GM23248 (cell line): Measurements from ENCODE around the gene MYPOP. TPM values are rescaled to one million over a fixed set of nuclear protein-coding genes. Genes with fewer than 3 reads are reported as not detected.
A peak's percentile ranks its signal among the peaks of the same experiment; 100 is the strongest.

Source experiments
- DNase-seq: peaks from one replicate; pipeline ENCODE4 v3.0.0-alpha.2; 2015
- H2AFZ ChIP-seq: fragments of 200-600 bp; sonication (generic); 2 replicates; pipeline ENCODE4 v1.6.1; 2016; ENCODE audit warnings: antibody characterized with exemption
- H3F3A ChIP-seq: fragments of 200-600 bp; sonication (generic); 2 replicates; pipeline ENCODE4 v1.6.1; 2016; ENCODE audit warnings: mild to moderate bottlenecking, antibody characterized with exemption, mixed run types; ENCODE audit not compliant: insufficient read depth
- H3K27ac ChIP-seq: fragments of 200-600 bp; sonication (generic); 2 replicates; pipeline ENCODE4 v1.5.1; 2016; ENCODE audit warnings: mild to moderate bottlenecking
- H3K27me3 ChIP-seq: fragments of 200-600 bp; sonication (generic); replicated peaks from 2 replicates; pipeline ENCODE4 v1.6.1; 2016; ENCODE audit warnings: mild to moderate bottlenecking; ENCODE audit not compliant: insufficient read depth
- H3K36me3 ChIP-seq: fragments of 200-600 bp; sonication (generic); 2 replicates; pipeline ENCODE4 v1.6.1; 2016; ENCODE audit warnings: low read depth, mild to moderate bottlenecking
- H3K4me1 ChIP-seq: fragments of 200-600 bp; sonication (generic); 2 replicates; pipeline ENCODE4 v1.6.1; 2016; ENCODE audit warnings: mild to moderate bottlenecking; ENCODE audit not compliant: insufficient read depth
- H3K4me2 ChIP-seq: fragments of 200-600 bp; sonication (generic); one replicate; pipeline ENCODE4 v1.6.1; 2016; ENCODE audit warnings: mild to moderate bottlenecking; ENCODE audit not compliant: unreplicated experiment
- H3K4me3 ChIP-seq: fragments of 200-600 bp; sonication (generic); 2 replicates; pipeline ENCODE4 v1.5.1; 2016; ENCODE audit warnings: mild to moderate bottlenecking
- H3K79me2 ChIP-seq: fragments of 200-600 bp; sonication (generic); 2 replicates; pipeline ENCODE4 v1.6.1; 2016; ENCODE audit warnings: mild to moderate bottlenecking; ENCODE audit not compliant: insufficient read depth
- H3K9ac ChIP-seq: fragments of 200-600 bp; sonication (generic); 2 replicates; pipeline ENCODE4 v1.6.1; 2016; ENCODE audit warnings: mild to moderate bottlenecking
- H3K9me2 ChIP-seq: fragments of 200-600 bp; sonication (generic); 2 replicates; pipeline ENCODE4 v1.6.1; 2016; ENCODE audit warnings: mixed run types, mild to moderate bottlenecking, moderate library complexity; ENCODE audit not compliant: insufficient read depth
- H3K9me3 ChIP-seq: fragments of 200-600 bp; sonication (generic); one replicate; pipeline ENCODE4 v1.6.1; 2017; ENCODE audit warnings: low read depth
- H4K20me1 ChIP-seq: fragments of 200-600 bp; sonication (generic); 2 replicates; pipeline ENCODE4 v1.6.0; 2016; ENCODE audit not compliant: insufficient read depth
- EZH2 ChIP-seq: fragments of 200-600 bp; sonication (generic); IDR thresholded peaks from 2 replicates; pipeline ENCODE4 v1.6.1; 2018; ENCODE audit warnings: antibody characterized with exemption, mild to moderate bottlenecking; ENCODE audit not compliant: insufficient read depth, poor library complexity, severe bottlenecking
- EZH2phosphoT487 ChIP-seq: fragments of 200-600 bp; sonication (generic); IDR thresholded peaks from 2 replicates; pipeline ENCODE4 v1.6.1; 2018; ENCODE audit warnings: antibody characterized with exemption, moderate library complexity, mild to moderate bottlenecking, low read depth; ENCODE audit not compliant: insufficient read depth
- WGBS, 2 experiments: methylation state at CpG; one replicate each; pipeline ENCODE4 v1.1.6; 2015 to 2017; ENCODE audit warnings: low lambda C conversion rate in 2 of 2, low coverage in 1 of 2; ENCODE audit errors: missing lambda C conversion rate in 2 of 2; 5-methylcytosine and 5-hydroxymethylcytosine counted together
- in situ Hi-C: fragments of 300-500 bp; cut with MboI; formaldehyde crosslinking; loops from 2 replicates; pipeline ENCODE4 v1.15.0; 2020
- polyA plus RNA-seq: library from polyadenylated mRNA; unstranded; fragments of >200 nt; fragmentation: Nextera tagmentation; extraction: Ambion mirVana; gene quantifications from 2 replicates; pipeline ENCODE4 v1.2.1, GENCODE V29; 2016
- total RNA-seq: library from RNA; depleted of rRNA; stranded (reverse); fragments of >200 nt; shearing (Covaris generic); gene quantifications from 2 replicates; pipeline ENCODE4 v1.2.3, GENCODE V29; 2014

MYPOP gene
- total and polyA plus RNA-seq, 2 experiments from 2014 or later: 1.6 to 3.5 TPM

- Histone ChIP-seq H3K36me3 (no peaks in the 10 kb centered on the region), H4K20me1 (no peaks in the 10 kb centered on the region), H2AFZ (no peak overlapping the region), H3K9ac (no peak overlapping the region), H3K79me2 (no peaks in the 10 kb centered on the region), H3K4me2 (no peak overlapping the region), H3K9me3 (no peaks in the 10 kb centered on the region), H3F3A (no peaks in the 10 kb centered on the region), H3K4me1 (peaks cover 3% of the 10 kb centered on the region; the same call in 1 of the 2 replicates), H3K27ac (no peak overlapping the region), H3K4me3 (no peak overlapping the region), H3K9me2 (no peaks in the 10 kb centered on the region), H3K27me3 (peaks cover 9% of the 10 kb centered on the region)
- no peak for DNase-seq
- 51 to 55% methylated on average over 3 of the region's 3 CpGs for WGBS, 2 experiments
- TF ChIP-seq EZH2 (no peak), EZH2phosphoT487 (no peak)
- in situ Hi-C loops: no loop called here
Observed at GRCh38 chr19:45931055-45931454, 28.6 kb upstream of the MYPOP start.

DNA sequence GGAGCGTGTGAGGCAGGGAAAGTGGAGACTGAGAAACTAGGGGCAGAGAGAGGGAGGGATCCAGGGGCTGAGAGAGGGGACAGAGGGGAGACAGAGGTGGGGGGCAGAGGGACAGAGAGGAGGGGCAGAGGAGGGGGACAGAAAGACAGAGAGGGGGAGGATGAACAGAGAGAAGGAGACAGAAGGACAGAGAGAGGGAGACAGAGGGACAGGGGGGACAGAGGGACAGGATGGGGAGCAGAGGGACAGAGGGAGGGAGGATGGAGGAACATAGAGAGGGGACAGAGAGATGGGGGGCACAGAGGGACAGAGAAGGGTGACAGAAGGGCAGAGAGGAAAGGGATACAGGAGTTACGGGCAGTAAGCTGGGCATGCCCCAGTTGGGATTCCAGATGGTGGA, 26.8 kb upstream of the MYPOP start:
- Histone ChIP-seq H3K27ac (no peak overlapping the region), H3K79me2 (no peaks in the 10 kb centered on the region), H3K36me3 (no peaks in the 10 kb centered on the region), H3K9me3 (no peaks in the 10 kb centered on the region), H3K9me2 (no peaks in the 10 kb centered on the region), H4K20me1 (no peaks in the 10 kb centered on the region), H3K27me3 (no peaks in the 10 kb centered on the region), H2AFZ (no peak overlapping the region), H3K4me1 (peaks cover 3% of the 10 kb centered on the region; the same call in 1 of the 2 replicates), H3K4me3 (no peak overlapping the region), H3K4me2 (no peak overlapping the region), H3F3A (no peaks in the 10 kb centered on the region), H3K9ac (no peak overlapping the region)
- in situ Hi-C loops: no loop called here
- no peak for DNase-seq
- TF ChIP-seq EZH2: no peak
- no peak for TF ChIP-seq EZH2phosphoT487
- 50 to 91% methylated on average over 1 to 2 of the region's 2 CpGs for WGBS, 2 experiments

- Histone ChIP-seq H3K36me3 (no peaks in the 10 kb centered on the region), H3K27ac (no peak overlapping the region), H4K20me1 (no peaks in the 10 kb centered on the region), H3K4me1 (peaks cover 3% of the 10 kb centered on the region; the same call in 1 of the 2 replicates), H3K9me2 (no peaks in the 10 kb centered on the region), H3F3A (no peaks in the 10 kb centered on the region), H3K4me3 (peak overlapping the region; percentile 24; the same call in 1 of the 2 replicates), H3K79me2 (no peaks in the 10 kb centered on the region), H3K27me3 (no peaks in the 10 kb centered on the region), H3K9me3 (no peaks in the 10 kb centered on the region), H2AFZ (peak overlapping the region; percentile 48), H3K4me2 (peak overlapping the region; percentile 56), H3K9ac (no peak overlapping the region)
- in situ Hi-C loops: no loop called here
- 7 to 9% methylated on average over 33 of the region's 33 CpGs for WGBS, 2 experiments
- DNase-seq: peak; percentile 92
- no peak for TF ChIP-seq EZH2
- no peak for TF ChIP-seq EZH2phosphoT487
Observed at GRCh38 chr19:45927565-45928261, 25.3 kb upstream of the MYPOP start.

GRCh38 chr19:45924891-45925447, 22.6 kb upstream of the MYPOP start:
- TF ChIP-seq EZH2 (no peak), EZH2phosphoT487 (no peak)
- no peaks in the 10 kb centered on the region for H3K9me2 ChIP-seq
- 59 to 64% methylated on average over 6 of the region's 6 CpGs for WGBS, 2 experiments

More at GRCh38 chr19:45924891-45925447, 22.6 kb upstream of the MYPOP start:
- in situ Hi-C loops: no loop called here
- no peaks in the 10 kb centered on the region for H3K27me3 ChIP-seq
- H3K27ac ChIP-seq: no peak overlapping the region
- peaks cover 3% of the 10 kb centered on the region; the same call in 1 of the 2 replicates for H3K4me1 ChIP-seq
- no peaks in the 10 kb centered on the region for H4K20me1 ChIP-seq
- H2AFZ ChIP-seq: no peak overlapping the region
- no peak overlapping the region for H3K9ac ChIP-seq
- no peak overlapping the region for H3K4me2 ChIP-seq
- no peak overlapping the region for H3K4me3 ChIP-seq
- no peaks in the 10 kb centered on the region for H3K79me2 ChIP-seq
- no peaks in the 10 kb centered on the region for H3K36me3 ChIP-seq
- no peaks in the 10 kb centered on the region for H3F3A ChIP-seq
- no peaks in the 10 kb centered on the region for H3K9me3 ChIP-seq
- DNase-seq: no peak
